ENCODE measurements around the gene RCL1.
A peak's percentile ranks its signal among the peaks of the same experiment; 100 is the strongest.

The RCL1 gene

DNA sequence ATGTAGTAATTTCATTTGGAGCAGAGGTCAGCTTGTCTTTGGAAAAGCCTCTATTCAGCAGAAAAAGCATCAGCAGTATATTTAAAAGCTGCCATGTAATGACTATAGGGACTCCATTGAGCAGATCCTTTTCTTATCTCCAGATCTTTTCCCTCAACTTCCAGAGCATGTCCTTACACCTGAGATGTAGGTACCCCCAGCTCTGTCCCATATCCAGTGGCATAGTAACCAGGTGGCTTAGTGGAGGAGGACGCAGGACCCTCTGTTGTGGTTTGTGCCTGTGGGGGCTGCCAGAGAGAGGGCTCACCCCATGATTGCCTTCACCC, 61.5 kb downstream of the RCL1 start:
- H3K36me3 ChIP-seq (ENCODE audit: insufficient read depth, low read length) = peaks cover 16% of the 10 kb centered on the region
- no peaks in the 10 kb centered on the region for H3K27me3 ChIP-seq (ENCODE audit: control insufficient read depth, insufficient read depth, low read length)
- no peaks in the 10 kb centered on the region for H3K9me3 ChIP-seq (replicated peaks; ENCODE audit: low read length)
- no peak overlapping the region for H3K4me2 ChIP-seq (ENCODE audit: low read length)
- H3K4me1 ChIP-seq (ENCODE audit: control insufficient read depth, insufficient read depth, low read length) = peaks cover 13% of the 10 kb centered on the region
- H3K9ac ChIP-seq (ENCODE audit: low read depth, low read length) = no peak overlapping the region
- no peak overlapping the region for H3K4me3 ChIP-seq (ENCODE audit: low read length)

DNA sequence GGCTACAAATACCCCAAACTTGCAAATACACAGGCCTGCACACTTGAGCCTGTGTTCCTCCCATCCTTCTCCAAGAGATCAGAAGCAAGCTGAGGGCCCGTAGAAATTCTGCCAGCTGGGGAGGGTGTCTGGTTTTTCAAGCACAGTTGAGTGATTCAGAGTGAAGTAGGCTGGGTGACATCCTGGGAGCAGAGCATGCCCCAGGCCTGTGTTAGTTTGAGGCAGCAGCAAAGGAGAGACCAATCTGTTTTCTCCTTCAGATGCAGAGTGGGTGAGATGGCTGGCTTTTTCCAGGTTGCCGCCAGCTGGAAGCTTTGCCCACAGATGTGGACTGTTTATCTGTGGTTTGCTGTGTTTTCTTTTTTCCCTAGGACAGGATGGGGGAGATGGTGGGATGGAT, 63.1 kb downstream of the RCL1 start:
- H3K9ac ChIP-seq (ENCODE audit: low read depth, low read length) = peak overlapping the region; percentile 18
- H3K36me3 ChIP-seq (ENCODE audit: insufficient read depth, low read length) = peaks cover 21% of the 10 kb centered on the region
- no peaks in the 10 kb centered on the region for H3K9me3 ChIP-seq (replicated peaks; ENCODE audit: low read length)
- H3K4me1 ChIP-seq (ENCODE audit: control insufficient read depth, insufficient read depth, low read length) = peaks cover 13% of the 10 kb centered on the region
- no peak overlapping the region for H3K4me3 ChIP-seq (ENCODE audit: low read length)
- H3K27me3 ChIP-seq (ENCODE audit: control insufficient read depth, insufficient read depth, low read length) = no peaks in the 10 kb centered on the region
- peak overlapping the region; percentile 0 for H3K4me2 ChIP-seq (ENCODE audit: low read length)

DNA sequence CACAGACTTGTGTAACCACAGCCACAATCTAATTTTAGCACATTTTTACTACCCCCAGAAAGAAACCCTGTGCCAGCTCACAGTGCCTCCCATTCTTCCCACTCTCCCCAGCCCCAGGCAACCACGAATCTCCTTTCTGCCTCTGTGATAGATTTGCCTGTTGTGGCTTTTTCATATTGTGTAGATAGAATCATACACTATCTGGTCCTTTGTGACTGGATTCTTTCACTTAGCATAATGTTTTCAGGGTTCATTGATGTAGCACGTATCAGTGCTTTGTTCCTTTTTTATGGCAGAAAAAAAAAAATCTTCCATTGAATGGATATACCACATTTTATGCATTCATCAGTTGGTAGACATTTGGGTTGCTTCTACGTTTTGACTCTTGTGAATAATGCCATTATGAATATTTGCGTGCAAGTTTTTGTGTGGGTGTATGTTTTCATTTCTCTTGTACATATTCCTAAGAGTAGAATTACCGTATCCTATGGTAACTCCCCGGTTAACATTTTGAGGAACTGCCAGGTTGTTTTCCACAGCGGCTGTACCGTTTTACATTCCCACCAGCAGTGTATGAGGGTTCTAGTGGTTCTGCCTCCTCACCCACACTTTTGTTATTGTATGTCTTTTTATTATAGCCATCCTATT, 64.5 kb downstream of the RCL1 start:
- H3K36me3 ChIP-seq (ENCODE audit: insufficient read depth, low read length) = peaks cover 28% of the 10 kb centered on the region
- H3K27me3 ChIP-seq (ENCODE audit: control insufficient read depth, insufficient read depth, low read length) = no peaks in the 10 kb centered on the region
- H3K4me2 ChIP-seq (ENCODE audit: low read length) = no peak overlapping the region
- H3K9me3 ChIP-seq (replicated peaks; ENCODE audit: low read length) = no peaks in the 10 kb centered on the region
- no peak overlapping the region for H3K9ac ChIP-seq (ENCODE audit: low read depth, low read length)
- H3K4me3 ChIP-seq (ENCODE audit: low read length) = no peak overlapping the region
- H3K4me1 ChIP-seq (ENCODE audit: control insufficient read depth, insufficient read depth, low read length) = peaks cover 13% of the 10 kb centered on the region

DNA sequence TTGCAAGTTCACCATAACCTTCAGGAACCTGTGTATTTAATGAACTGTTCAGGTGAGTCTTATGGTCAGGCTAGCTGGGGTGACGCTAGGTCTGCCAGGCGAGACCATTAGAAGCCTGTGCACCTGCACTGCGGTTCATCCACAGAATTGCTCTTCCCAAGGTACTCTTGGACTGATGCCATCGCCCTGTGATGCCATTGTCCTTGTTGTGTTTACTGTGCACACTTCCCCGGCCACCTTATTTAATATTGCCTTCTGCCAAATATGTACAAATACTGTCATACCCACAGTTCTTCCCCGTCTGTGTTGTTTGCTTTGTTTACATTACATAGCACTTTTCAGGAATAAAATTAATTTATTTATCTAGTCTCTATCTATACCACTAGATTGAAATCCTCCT, 66.3 kb downstream of the RCL1 start:
- H3K4me2 ChIP-seq (ENCODE audit: low read length) = no peak overlapping the region
- no peaks in the 10 kb centered on the region for H3K9me3 ChIP-seq (replicated peaks; ENCODE audit: low read length)
- no peak overlapping the region for H3K4me3 ChIP-seq (ENCODE audit: low read length)
- H3K4me1 ChIP-seq (ENCODE audit: control insufficient read depth, insufficient read depth, low read length) = peaks cover 19% of the 10 kb centered on the region
- H3K27me3 ChIP-seq (ENCODE audit: control insufficient read depth, insufficient read depth, low read length) = no peaks in the 10 kb centered on the region
- H3K36me3 ChIP-seq (ENCODE audit: insufficient read depth, low read length) = peaks cover 17% of the 10 kb centered on the region
- no peak overlapping the region for H3K9ac ChIP-seq (ENCODE audit: low read depth, low read length)

DNA sequence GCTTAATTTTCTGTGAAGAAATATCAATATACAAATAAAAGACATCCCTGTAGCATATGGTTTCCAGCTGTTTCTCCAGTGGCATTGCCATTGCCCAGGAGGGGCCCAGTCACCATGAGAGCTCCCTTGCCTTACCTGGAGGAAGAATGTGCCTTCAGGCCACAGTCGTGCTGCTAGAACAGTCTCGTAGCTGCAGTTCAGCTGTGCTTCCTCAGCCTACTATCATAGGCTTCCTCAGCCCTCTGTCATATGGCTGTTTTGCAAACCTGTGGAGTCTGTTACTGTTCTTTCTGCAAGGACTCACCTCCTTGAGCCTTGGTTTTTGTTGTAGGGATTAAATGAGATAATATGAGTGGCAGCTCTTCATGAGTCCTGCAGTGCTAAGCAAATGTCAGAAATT, 67.6 kb downstream of the RCL1 start:
- Histone ChIP-seq H3K36me3 (ENCODE audit: insufficient read depth, low read length) (peaks cover 16% of the 10 kb centered on the region), H3K4me1 (ENCODE audit: control insufficient read depth, insufficient read depth, low read length) (peaks cover 16% of the 10 kb centered on the region), H3K4me3 (ENCODE audit: low read length) (no peak overlapping the region), H3K9me3 (replicated peaks; ENCODE audit: low read length) (no peaks in the 10 kb centered on the region), H3K4me2 (ENCODE audit: low read length) (no peak overlapping the region), H3K9ac (ENCODE audit: low read depth, low read length) (no peak overlapping the region), H3K27me3 (ENCODE audit: control insufficient read depth, insufficient read depth, low read length) (no peaks in the 10 kb centered on the region)

DNA sequence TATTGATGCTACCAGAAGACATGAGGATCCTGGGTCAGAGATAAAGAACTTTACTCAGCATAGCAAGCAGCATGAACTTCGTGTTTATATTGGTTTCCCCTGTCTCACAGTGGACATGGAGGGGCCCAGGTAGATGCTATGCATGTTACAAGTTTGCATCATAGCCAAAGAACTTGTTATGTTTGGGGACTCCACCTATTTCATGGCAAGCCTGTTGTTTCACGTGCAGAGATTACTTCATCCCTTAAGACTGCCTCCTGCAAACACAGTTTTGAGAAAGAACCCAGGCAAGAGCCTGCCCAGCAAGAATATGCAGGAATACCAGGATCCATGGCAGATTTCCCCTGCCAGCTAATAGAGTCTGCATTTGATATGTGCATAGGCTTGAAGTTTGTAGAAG, 68.4 kb downstream of the RCL1 start:
- H3K27me3 ChIP-seq (ENCODE audit: control insufficient read depth, insufficient read depth, low read length) = no peaks in the 10 kb centered on the region
- H3K4me1 ChIP-seq (ENCODE audit: control insufficient read depth, insufficient read depth, low read length) = peaks cover 11% of the 10 kb centered on the region
- no peaks in the 10 kb centered on the region for H3K9me3 ChIP-seq (replicated peaks; ENCODE audit: low read length)
- H3K36me3 ChIP-seq (ENCODE audit: insufficient read depth, low read length) = peaks cover 16% of the 10 kb centered on the region
- no peak overlapping the region for H3K4me3 ChIP-seq (ENCODE audit: low read length)
- no peak overlapping the region for H3K4me2 ChIP-seq (ENCODE audit: low read length)
- H3K9ac ChIP-seq (ENCODE audit: low read depth, low read length) = no peak overlapping the region

DNA sequence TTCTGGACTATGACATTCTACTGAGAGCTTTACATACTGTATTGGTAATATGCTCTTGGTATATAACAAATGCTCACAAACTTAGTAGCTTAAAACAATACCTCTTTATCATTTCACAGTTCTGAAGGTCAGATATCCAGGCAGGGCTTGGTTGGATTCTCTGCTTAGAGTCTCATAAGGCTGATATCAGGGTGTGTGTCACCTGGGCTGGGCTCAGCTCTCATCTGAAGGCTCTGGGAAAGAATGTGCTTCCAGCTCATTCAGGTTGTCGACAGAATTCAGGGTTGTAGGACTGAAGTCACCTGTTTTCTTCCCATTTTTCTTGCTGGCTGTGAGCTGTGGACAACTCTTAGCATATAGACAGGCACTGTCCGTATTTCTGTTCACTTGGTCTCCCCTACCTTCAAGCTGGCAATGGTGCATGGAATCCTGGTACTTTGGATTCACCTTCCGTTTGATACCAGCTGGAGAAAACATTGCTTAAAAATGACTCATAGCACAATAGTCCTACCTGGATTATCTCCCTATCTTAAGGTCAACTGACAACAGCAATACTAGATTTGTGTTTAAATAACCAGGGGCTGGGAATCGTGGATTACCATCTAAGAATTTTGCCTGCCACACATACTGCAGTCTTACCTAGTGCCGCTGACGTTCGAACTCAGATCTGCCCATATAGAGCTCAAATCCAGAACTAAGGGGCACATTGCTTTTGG, 69.2 kb downstream of the RCL1 start:
- Histone ChIP-seq H3K4me2 (ENCODE audit: low read length) (no peak overlapping the region), H3K4me3 (ENCODE audit: low read length) (no peak overlapping the region), H3K36me3 (ENCODE audit: insufficient read depth, low read length) (peaks cover 16% of the 10 kb centered on the region), H3K4me1 (ENCODE audit: control insufficient read depth, insufficient read depth, low read length) (peaks cover 15% of the 10 kb centered on the region), H3K9me3 (replicated peaks; ENCODE audit: low read length) (no peaks in the 10 kb centered on the region), H3K9ac (ENCODE audit: low read depth, low read length) (no peak overlapping the region), H3K27me3 (ENCODE audit: control insufficient read depth, insufficient read depth, low read length) (no peaks in the 10 kb centered on the region)

DNA sequence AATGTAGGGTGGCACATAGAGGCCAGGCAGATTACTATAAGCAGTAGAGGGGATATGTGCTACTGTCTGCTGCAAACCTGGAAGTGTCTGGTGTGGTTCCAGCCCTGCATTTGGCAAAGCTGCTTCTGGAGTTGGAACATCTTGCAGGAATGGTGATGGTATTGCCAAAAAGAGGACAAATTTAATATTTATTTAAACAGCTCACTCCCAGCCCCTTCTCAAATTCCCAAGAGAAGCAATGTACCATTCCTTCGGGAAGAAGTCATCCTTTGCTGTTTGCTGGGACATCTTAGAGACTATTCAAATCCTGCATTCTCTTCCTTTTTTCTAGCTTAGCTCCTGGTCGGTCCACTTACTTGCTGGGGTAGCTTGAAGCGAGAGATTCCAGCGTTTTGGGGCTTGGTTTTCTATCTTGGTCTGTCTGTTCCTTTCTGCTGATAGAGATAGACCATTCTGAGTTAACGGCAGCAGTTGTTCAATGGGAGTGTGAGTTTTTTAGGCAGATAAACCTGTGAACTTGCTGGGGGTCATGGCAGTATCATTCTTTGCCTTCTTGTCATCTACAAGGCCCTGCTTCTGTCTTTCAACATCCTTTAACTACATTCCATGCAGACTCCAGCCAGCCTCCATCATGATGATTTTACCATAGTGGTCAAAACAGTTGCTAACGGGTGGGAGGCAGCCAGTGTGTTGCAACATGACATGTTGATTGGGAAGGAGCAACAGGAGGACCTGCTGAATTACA, 69.9 kb downstream of the RCL1 start:
- Histone ChIP-seq H3K9ac (ENCODE audit: low read depth, low read length) (no peak overlapping the region), H3K9me3 (replicated peaks; ENCODE audit: low read length) (no peaks in the 10 kb centered on the region), H3K4me2 (ENCODE audit: low read length) (no peak overlapping the region), H3K4me1 (ENCODE audit: control insufficient read depth, insufficient read depth, low read length) (peaks cover 15% of the 10 kb centered on the region), H3K27me3 (ENCODE audit: control insufficient read depth, insufficient read depth, low read length) (no peaks in the 10 kb centered on the region), H3K36me3 (ENCODE audit: insufficient read depth, low read length) (peaks cover 16% of the 10 kb centered on the region), H3K4me3 (ENCODE audit: low read length) (no peak overlapping the region)

DNA sequence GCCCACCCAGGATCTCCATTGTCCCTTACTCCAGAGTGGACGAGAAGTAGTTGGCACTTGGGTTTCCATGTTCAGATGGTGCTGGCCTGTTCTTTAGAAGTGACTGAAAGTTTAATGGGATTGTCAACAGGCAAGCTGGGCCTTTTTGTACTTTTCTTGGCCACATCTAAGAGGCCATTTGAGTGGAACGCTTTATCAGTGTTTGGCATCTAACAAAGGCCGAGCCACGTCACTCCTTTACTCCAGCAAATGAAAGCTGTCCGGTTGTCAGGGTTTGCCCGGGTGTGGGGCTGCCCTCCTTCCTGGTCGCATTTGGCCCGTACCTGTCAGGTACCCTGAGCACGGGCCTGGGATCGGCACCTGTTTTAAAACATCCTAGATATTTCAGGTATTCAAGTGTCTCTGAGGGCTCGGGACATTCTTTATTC, 71.5 kb downstream of the RCL1 start:
- Histone ChIP-seq H3K27me3 (ENCODE audit: control insufficient read depth, insufficient read depth, low read length) (no peaks in the 10 kb centered on the region), H3K4me3 (ENCODE audit: low read length) (no peak overlapping the region), H3K9ac (ENCODE audit: low read depth, low read length) (no peak overlapping the region), H3K9me3 (replicated peaks; ENCODE audit: low read length) (no peaks in the 10 kb centered on the region), H3K4me2 (ENCODE audit: low read length) (no peak overlapping the region), H3K36me3 (ENCODE audit: insufficient read depth, low read length) (peaks cover 16% of the 10 kb centered on the region), H3K4me1 (ENCODE audit: control insufficient read depth, insufficient read depth, low read length) (peaks cover 15% of the 10 kb centered on the region)

DNA sequence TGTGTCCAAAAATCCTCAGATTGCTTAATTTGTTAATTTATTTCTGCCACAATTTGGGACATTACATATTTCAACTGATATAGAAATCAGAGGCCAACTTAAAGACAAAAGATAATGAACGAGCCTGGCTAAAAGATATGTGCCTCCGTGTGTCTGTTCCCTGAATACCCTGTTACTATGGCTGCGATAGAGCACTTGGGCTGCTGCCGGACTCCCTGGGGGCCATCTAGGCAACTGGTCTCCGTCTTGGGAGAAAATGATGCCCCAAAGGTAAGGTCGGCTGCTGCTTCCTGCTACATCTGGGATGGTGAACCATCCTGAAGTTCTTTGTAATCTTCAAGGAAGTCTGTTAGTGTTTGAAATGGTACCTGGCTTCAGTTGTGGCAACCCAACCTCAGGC, 72.0 kb downstream of the RCL1 start:
- Histone ChIP-seq H3K9ac (ENCODE audit: low read depth, low read length) (no peak overlapping the region), H3K4me2 (ENCODE audit: low read length) (no peak overlapping the region), H3K9me3 (replicated peaks; ENCODE audit: low read length) (no peaks in the 10 kb centered on the region), H3K4me1 (ENCODE audit: control insufficient read depth, insufficient read depth, low read length) (peaks cover 15% of the 10 kb centered on the region), H3K36me3 (ENCODE audit: insufficient read depth, low read length) (peaks cover 16% of the 10 kb centered on the region), H3K4me3 (ENCODE audit: low read length) (no peak overlapping the region), H3K27me3 (ENCODE audit: control insufficient read depth, insufficient read depth, low read length) (no peaks in the 10 kb centered on the region)

DNA sequence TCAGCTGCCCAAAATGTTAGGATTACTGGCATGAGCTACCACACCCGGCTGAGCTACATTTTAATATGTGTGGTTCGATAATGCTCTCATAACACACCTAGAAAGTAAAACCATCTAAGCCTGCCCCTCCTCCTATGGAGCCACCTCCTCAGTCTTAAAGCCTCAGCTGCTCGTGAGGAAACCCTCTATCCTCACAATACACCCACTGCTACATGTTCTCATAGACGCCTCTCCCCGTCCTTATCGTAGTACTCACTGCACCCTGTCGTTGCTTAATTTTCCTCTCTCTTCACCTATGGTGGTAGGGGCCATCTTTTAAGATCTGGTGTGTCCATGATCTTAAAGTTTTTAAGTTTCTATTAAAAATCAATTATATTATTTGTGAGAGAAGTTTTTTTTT, 72.9 kb downstream of the RCL1 start:
- Histone ChIP-seq H3K4me2 (ENCODE audit: low read length) (no peak overlapping the region), H3K4me3 (ENCODE audit: low read length) (no peak overlapping the region), H3K9ac (ENCODE audit: low read depth, low read length) (no peak overlapping the region), H3K9me3 (replicated peaks; ENCODE audit: low read length) (no peaks in the 10 kb centered on the region), H3K36me3 (ENCODE audit: insufficient read depth, low read length) (peaks cover 9% of the 10 kb centered on the region), H3K27me3 (ENCODE audit: control insufficient read depth, insufficient read depth, low read length) (no peaks in the 10 kb centered on the region), H3K4me1 (ENCODE audit: control insufficient read depth, insufficient read depth, low read length) (peaks cover 15% of the 10 kb centered on the region)
